22Rv1 (cell line): ENCODE measurements around the gene FHAD1.

ENCODE experiments used
- ZFX ChIP-seq: fragments of 450-650 bp; IDR thresholded peaks from 2 replicates; pipeline ENCODE4 v1.6.1; 2017; ENCODE audit warnings: antibody characterized with exemption, borderline replicate concordance
- TF ChIP-seq, protein P1 (sequence below): fragments of 450-650 bp; IDR thresholded peaks from 2 replicates; pipeline ENCODE4 v1.5.1; 2017; ENCODE audit warnings: mild to moderate bottlenecking

- TF ChIP-seq, protein P1, sequence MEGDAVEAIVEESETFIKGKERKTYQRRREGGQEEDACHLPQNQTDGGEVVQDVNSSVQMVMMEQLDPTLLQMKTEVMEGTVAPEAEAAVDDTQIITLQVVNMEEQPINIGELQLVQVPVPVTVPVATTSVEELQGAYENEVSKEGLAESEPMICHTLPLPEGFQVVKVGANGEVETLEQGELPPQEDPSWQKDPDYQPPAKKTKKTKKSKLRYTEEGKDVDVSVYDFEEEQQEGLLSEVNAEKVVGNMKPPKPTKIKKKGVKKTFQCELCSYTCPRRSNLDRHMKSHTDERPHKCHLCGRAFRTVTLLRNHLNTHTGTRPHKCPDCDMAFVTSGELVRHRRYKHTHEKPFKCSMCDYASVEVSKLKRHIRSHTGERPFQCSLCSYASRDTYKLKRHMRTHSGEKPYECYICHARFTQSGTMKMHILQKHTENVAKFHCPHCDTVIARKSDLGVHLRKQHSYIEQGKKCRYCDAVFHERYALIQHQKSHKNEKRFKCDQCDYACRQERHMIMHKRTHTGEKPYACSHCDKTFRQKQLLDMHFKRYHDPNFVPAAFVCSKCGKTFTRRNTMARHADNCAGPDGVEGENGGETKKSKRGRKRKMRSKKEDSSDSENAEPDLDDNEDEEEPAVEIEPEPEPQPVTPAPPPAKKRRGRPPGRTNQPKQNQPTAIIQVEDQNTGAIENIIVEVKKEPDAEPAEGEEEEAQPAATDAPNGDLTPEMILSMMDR: no peak
- TF ChIP-seq ZFX: no peak
These were observed 104.3 kb downstream of the FHAD1 start for GRCh38 chr1:15351310-15351709.
